Activated T-cell treated with anti-CD3 and anti-CD28 coated beads, Interleukin-2, amount 50 U/mL, for 48 hours (primary cell): ENCODE data around the gene DYRK1B.

Experiments used
- DNase-seq, 2 experiments: peaks; one replicate each; pipeline ENCODE4 v3.0.0-alpha.2; 2020

Gene DYRK1B

GRCh38 chr19:39807846-39808364, 26.1 kb downstream of the DYRK1B start:
- DNase-seq: no peak

DNA sequence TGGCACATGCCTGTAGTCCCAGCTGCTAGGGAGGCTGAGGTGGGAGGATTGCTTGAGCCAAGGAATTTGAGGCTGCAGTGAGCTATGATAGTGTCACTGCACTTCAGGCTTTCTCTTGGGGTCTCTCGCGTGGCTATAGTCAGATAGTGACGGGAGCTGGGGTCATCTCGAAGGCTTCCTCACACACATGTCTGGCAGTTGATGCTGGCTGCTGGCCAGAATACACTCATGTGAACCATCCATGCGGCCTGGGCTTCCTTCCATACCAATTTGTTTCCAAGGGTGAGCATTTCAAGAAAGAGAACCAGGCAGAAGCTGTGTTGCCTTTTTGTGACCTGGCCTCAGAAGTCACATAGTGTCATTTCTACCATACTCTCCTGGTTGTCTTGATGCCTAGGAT, 28.9 kb downstream of the DYRK1B start:
- DNase-seq: no peak

- no peak for DNase-seq
Observed at GRCh38 chr19:39802958-39803357, 31.0 kb downstream of the DYRK1B start.

GRCh38 chr19:39797083-39797482, 36.9 kb downstream of the DYRK1B start:
- DNase-seq: no peak

- no peak for DNase-seq
Observed at GRCh38 chr19:39796000-39796498, 37.9 kb downstream of the DYRK1B start.

DNA sequence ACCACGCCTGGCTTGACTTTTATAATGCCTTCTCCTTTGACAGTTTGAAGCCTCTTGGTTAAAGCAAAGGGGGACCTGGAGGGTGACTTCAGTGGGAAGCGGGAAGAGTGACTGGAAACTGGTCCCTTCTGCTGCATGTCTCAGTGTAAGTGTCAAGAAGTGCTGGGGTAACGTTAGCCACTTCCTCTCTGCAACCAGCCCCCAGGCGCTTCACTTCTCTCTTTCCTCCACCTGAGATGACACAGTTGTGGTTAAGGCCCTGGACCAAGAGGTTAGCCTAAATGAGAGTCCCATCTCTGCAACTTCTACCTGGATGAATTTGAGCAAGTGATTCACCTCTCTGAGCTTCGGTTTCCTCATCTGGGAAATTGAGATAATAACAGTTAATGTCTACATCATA, 39.0 kb downstream of the DYRK1B start:
- peak in 1 of 2 experiments; percentile 21 for DNase-seq

DNA sequence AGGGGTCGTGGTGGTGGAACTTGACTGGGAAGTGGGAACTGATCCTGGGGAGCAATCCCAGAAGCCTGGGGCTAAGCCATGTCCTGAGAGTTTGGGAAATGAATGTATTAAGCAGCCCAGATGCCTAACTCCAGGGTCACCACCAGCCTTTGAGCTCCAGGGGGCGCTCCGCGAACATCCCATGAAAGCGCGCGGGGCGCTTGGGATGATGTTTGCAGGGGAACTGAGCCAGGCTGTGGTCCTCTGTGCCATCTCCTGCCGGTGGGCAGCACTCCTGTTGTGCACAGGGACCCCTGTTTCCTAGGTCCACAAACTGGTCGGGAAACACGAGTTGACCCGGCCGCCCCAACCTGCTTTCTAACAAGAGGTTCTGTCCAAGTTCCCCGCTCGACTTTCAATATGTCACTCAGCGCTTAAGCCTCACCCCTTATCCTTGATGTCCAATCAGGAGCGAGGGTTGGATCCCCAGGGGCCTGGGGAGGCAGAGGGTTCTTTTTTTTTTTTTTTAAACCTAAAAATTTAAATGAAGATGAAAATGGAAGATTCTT, 40.9 kb downstream of the DYRK1B start:
- peak; percentile 87 to 91 for DNase-seq

GRCh38 chr19:39788244-39788643, 45.7 kb downstream of the DYRK1B start:
- no peak for DNase-seq

DNA sequence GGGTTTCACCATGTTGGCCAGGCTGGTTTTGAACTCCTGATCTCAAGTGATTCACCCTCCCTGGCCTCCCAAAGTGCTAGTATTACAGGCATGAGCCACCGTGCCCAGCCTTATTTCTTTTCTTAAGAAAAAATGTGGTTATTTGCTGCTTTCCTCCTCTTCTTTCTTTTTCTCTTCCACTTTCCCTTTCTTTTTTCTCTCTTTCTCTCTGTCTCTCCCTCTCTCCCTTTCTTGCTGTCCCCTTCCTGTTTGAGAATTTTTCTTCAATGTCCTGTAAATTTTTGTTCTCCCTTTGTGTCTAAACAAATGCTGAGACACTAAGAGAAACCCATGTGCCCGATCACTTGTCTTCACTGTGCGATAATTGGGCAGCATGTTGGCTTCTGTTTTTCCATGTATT, 53.1 kb downstream of the DYRK1B start:
- no peak for DNase-seq

DNA sequence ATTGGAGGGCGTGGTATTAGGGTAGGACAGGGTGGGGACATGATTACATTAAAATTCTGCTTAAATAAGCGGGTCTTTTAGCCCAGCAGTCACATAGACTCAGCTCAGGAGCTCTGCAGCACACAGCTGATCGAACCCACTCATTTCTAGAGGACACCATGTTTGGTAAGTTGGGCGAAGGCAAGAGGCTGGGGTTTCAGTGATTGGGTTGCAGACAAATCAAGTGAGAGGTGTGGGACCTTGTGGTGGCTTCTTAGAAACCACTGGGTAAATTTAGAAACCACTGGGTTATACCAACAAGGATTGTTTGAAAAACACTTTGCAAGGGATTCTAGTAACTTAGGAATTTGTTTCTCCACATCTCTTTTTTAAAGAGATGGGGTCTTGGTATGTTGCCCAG, 55.2 kb downstream of the DYRK1B start, which contains the start of gene LEUTX:
Gene LEUTX, plus strand, starts transcription at position 92 of the 400 bp plus-strand sequence. Its CDS starts 67 bp downstream, at position 159.
- DNase-seq: peak; percentile 27 to 31
